ENCODE measurements around the gene ACOT7.
"Not testable (repeated sequence)": the region's sequence is repeated elsewhere in the genome, so short reads cannot be mapped to it uniquely, and the experiment has no call there.

Gene ACOT7

DNA sequence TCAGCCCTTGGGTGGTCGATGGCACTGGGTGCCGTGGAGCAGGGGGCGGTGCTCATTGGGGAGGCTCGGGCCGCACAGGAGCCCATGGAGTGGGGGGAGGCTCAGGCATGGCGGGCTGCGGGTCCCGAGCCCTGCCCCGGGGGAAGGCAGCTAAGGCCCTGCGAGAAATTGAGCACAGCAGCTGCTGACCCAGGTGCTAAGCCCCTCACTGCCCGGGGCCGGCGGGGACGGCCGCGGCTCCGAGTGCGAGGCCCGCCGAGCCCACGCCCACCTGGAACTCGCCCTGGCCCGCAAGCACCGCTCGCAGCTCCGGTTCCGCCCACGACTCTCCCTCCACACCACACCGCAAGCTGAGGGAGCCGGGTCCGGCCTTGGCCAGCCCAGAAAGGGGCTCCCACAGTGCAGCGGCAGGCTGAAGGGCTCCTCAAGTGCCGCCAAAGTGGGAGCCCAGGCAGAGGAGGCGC lies 2.2 kb upstream of the ACOT7 start:
- not testable (repeated sequence) for FAIRE-seq

DNA sequence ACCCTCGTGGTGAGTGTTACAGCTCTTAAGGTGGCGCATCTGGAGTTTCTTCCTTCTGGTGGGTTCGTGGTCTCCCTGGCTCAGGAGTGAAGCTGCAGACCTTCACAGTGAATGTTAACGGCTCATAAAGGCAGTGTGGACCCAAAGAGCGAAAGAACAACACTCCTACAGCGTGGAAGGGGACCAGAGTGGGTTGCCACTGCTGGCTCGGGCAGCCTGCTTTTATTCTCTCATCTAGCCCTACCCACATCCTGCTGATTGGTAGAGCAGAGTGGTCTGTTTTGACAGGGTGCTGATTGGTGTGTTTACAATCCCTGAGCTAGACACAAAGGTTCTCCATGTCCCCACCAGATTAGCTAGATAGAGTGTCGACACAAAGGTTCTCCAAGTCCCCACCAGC lies 1.6 kb upstream of the ACOT7 start:
- not testable (repeated sequence) for FAIRE-seq

DNA sequence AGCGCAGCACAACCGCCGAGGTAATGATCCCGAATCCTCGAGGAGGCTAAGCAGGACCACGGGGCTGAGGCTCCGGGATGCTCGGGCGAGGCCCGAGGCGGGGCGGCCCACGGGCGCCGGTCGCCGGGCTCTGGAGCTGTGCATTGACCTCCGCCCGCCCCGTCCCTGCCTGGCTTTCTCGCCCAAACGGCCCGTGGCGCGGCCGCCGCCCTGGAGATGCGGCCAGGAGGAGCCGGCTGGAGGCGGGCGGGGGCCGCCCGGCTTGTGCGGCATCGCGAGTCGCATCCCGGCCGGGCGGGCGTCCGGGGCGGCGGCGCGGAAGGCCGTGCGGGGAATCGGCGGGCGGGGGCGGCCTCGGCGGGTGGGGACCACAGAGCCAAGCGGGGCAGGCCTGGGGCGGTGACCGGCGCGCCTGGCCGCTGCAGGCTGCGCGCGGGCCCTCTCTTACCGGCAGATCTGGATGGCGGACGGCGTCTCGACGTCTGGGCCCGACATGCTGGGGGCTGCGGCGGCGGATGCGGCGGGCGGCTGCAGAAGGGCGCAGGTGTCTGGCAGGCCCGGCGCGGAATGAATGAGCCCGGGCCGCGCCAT lies 663 bp downstream of the ACOT7 start:
- FAIRE-seq, result no peak

DNA sequence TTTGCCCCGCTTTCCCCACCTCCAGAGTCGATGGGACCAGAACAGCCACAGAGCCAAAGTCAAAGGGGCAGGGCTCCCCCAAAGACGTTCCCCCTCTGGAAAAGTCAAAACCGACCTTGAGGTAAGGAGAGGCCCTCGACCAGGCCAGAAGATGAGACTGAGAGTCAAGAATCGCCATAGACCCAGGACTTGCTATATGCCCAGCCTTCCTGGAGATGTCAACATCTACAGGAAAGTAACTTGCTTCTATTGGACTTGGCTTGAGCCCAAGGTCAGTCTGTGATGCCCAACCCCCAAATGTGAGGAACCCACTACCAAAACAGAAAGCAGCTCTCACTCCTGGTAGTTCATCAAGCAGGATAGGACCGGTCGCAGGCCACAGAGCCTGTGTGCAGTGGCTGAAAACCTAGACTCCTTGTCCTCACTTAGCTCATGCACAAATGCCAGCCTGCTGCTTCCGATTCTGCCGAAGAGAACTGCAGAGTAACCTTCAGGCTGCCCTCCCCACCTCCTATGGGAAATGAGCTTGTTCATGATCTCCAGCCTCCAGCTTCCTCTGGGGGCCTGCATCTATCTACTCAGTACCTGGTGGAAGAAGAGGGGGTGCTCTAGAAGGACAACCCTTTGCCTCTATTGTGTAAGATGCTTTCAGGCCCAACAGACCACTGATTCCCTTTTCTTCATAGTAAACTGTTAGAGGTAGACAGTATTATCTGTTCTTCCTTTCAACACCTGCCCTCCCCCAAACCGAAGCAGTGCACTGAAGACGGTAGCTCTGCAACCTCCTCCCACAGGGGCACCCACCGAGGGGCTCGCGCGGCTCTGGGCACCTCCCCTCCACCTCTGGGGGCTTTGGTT lies 1.4 kb downstream of the ACOT7 start:
- FAIRE-seq, result no peak

DNA sequence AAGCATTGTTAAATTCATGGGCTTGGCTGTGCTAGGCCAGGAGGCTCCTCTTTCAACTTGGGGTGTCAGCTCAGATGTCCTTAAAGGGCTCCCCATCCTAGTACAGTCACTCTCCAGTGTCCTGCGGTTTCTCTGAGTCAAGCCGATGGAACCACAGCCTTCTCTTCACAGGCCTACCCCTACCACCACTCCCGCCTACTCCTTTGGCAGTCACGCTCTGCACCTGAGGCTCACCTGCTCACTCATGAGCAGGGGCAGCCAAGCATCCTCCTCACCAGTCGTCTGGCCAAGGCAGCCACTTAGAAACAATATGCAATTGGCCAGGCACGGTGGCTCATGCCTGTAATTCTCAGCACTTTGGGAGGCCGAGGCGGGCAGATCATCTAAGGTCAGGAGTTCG lies 3.6 kb downstream of the ACOT7 start:
- no peak for FAIRE-seq

DNA sequence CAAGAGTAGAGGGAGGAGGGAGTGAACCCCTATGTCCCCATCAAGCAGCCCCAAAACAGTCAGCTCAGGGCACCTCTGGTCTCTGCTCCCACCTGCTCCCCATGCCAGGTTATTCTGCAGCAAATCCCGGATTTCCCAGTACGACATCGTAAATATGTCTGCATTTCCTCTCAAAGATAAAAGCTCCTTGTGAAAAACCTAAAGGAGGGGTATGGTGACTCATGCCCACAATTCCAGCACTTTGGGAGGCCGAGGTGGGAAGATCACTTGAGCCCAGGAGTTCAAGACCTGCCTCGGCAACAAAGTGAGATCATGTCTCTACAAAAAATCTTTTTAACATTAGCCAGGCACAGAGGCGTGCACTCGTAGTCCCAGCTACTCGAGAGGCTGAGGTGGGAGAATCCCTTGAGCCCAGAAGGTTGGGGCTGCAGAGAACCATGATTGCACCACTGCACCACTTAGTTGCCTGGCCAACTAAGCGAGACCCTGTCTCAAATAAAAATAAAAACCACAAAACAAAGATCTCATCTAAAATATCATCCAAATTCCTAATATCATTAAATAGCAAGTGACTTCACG lies 7.1 kb downstream of the ACOT7 start:
- no peak for FAIRE-seq

DNA sequence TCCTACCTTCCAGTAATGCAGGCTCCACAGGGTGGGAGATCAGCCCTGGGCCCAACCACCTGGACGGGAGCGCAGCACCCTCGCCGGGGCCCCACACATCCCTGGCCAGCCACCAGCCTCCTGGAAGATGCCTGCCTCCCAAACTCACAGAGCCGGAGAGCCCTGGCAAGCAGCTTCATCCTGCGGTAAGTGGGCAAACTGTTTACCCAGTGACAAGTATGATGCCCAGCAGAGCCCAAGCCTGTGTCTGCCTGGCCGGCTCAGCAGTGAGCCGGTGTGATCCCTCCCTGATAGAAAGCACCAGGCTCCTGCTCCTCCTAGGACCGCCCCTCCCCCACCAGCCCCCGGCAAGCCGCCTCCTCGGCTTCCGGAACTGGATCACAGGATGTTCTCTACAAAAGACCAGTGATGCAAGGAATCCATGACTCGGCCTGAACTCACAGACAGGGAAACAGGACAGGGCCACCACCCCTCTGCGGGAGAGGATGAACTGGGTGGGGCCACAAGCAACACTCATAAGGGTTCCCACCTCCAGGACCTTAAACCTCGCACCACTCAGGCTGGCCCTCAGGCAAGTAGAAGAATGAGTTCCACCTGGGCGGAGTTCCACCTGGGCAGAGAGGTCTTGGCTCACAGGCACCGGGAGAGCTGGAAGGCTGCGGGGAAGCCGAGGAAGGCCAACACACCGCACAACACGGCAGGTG lies 7.9 kb downstream of the ACOT7 start:
- FAIRE-seq, result no peak

DNA sequence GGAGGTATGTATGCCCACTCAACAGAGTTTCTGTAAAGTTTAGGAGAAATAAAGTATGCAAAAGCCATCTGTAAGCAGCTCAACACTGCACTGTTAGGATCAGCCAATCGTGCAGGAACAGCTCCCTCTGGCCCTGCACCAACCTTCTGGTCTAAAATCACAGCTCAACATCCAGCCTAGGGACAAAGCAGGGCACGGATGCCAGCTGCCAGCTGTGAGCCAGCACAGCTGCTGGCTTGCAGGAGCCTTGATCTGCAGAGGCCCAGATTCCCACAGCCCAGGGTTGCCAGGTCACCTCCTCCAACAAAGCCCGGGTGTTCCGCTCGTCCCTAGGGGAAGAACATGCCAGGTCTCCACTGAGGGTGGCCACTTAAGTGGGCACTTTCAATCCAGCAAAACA lies 8.6 kb downstream of the ACOT7 start:
- no peak for FAIRE-seq

DNA sequence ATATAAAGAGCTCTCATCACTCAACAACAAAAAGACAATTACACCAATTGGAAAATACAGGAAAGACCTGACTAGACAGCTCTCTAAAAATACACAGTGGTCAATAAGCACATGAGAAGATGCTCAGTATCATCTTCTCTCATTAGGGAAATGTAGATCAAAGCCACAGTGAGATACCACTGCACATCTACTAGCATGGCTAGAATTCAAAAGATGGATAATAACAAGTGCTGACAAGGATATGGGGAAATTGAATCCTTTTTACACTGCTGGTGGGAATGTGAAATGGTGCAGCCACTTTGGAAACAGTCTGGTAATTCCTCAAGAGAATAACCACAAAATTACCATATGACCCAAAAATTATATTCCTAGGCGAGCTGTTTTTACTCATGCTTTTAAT lies 9.4 kb downstream of the ACOT7 start:
- no peak for FAIRE-seq

DNA sequence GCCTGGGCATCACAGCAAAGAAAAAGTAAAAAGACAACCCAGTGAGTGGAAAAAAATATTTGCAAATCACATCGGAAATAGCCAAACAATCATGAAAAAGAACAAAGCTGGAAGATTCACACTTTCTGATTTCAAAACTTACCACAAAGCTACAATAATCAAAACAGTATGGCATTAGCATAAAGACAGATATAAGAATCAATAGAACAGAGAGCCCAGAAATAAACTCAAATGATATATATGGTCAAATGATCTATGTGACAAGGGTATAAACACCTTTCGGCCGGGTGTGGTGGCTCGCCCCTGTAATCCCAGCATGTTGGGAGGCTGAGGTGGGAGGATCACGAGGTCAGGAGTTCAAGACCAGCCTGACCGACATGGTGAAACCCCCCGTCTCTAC lies 13.5 kb downstream of the ACOT7 start:
- no peak for FAIRE-seq

DNA sequence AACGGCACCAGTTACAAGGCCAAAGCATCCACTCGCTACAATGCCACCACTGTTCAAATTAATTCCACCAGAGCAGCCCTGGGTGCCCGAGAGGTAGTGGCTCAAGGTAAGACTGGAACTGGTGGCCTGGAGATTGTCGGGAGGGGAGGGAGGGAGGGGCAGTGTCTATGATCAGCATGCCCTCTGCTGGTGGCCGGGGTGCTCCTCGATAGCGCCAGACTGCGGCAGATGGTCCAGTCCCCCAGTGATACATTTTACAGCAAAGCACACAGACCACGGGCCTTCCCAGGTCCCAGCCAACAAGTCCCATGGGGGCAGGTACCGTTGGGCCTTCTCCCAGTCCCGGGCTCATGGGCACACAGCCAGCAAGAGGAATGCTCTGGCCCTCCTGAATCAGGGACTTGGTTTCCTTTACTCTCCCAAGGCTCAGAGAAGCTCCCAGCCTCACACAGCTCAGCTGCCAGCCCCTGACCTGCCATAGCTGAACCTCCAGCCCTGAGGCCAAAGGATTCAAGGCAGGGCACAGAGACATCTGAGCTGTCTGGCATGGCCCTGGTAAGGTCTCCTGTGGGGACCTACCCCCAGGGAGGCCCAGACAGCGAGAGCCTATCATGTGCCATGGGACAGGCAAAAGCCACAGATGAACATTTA lies 15.3 kb downstream of the ACOT7 start:
- FAIRE-seq, result no peak

DNA sequence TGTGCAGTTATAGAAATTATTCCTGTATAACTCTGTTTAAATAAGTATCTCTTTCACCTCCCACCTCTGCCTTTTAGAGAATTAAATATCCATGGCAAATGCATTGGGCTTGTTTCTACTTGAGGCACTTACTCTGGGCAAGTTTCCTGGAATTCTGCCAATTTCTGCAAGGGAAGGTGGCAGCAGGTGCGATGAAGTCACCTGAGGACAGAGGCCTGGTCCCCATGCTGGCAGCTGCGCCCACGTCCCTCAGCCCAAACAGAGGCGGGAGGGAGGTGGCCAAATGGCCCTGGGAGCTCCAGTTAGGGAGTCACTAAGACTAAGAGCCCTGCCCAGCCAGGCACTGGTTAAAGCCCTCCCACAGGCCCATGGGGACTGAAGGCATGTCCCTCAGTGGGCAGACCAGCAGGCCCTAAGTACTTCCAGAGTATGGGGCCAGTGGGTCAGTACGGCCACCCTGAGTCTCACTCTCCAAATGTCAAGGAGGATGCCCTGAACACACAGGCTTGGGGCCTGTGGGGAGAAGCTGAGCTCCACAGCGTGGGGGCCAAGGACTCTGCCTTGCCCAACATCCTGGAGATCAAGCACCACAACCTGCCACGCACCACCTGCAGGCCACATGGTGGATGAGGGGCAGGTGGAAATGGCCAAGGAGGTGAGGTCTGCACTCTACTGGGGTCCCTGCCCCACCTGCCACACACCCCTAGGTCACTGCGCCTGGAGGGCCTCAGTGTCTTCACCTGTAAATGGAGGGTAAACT lies 19.4 kb downstream of the ACOT7 start:
- FAIRE-seq, result no peak

DNA sequence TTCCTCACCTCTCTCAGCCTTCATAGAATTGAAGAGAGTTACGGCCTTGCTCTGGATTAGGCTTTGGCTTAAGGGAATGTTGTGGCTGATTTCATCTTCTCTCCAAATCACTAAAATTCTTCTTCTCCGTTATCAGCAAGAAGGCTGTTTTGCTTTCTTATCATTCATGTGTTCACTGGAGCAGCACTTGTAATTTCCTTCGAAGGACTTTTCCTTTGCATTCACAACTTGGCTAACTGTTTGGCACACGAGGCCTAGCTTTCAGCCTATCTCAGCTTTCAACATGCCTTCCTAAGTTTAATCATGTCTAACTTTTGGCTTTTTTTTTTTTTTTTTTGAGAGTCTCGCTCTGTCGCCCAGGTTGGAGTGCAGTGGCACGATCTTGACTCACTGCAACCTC lies 21.3 kb downstream of the ACOT7 start:
- FAIRE-seq, result not testable (repeated sequence)

DNA sequence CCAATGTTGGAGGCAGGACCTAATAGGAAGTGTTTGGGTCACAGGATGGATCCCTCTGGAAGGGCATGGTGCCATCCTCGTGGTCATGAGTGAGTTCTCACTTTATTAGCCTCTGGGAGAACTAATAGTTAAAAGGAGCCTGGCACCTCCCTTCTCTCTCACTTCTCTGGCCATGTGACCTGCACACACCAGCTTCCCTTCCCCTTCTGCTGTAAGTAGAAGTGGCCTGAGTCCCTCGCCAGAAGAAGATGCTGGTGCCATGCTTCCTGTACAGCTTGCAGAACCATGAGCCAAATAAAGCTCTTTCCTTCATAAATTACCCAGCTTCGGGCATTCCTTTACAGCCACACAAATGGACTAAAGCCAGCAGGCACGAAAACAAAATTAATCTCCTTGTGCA lies 23.6 kb downstream of the ACOT7 start:
- FAIRE-seq, result no peak

DNA sequence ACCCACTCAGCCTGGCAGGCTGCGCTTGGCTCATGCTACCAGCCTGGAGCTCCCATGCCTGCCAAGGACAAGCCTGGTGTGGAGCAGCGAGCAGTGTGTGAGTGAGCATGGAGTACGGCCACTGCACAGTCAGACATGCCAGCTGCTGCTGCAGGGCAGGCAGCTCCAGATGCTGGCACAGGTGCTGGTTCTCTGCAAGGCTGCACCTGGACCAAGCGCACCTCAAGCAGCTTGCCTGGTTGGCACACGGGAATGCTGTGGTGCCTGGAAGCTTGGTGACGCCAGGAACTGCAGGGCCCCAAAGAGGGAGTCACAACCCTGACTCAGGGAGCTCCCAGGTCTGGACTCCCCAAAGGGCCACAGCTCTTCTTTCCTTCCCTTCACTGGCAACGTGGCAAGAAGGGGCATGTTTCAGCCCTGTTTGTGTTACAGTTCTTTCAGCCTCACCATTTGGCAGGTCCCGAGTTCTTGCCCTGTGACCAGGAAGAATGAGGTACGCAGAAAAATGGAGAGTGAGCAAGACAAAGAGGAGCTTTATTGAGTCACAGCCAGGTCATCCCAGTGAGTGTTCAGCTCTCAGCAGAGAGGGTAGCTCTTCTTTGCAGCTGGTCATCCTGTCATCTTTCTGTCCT lies 26.1 kb downstream of the ACOT7 start:
- no peak for FAIRE-seq

DNA sequence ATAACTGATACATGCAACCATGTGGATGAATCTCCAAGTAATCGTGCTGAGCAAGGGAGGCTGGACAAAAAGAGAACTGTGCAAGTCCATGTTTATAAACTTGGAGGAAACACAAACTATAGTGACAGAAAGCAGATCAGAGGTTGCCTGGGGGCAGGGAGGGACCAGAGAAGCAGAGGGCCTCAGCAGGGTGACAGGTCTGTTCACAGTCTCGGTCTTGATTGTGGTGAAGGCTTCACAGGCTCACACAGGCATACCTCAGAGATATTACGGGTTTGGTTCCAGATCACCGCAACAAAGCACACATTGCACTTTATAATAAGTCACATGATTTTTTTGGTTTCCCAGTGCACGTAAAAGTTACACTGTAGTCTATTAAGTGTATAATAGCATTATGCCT lies 28.5 kb downstream of the ACOT7 start:
- FAIRE-seq, result no peak

DNA sequence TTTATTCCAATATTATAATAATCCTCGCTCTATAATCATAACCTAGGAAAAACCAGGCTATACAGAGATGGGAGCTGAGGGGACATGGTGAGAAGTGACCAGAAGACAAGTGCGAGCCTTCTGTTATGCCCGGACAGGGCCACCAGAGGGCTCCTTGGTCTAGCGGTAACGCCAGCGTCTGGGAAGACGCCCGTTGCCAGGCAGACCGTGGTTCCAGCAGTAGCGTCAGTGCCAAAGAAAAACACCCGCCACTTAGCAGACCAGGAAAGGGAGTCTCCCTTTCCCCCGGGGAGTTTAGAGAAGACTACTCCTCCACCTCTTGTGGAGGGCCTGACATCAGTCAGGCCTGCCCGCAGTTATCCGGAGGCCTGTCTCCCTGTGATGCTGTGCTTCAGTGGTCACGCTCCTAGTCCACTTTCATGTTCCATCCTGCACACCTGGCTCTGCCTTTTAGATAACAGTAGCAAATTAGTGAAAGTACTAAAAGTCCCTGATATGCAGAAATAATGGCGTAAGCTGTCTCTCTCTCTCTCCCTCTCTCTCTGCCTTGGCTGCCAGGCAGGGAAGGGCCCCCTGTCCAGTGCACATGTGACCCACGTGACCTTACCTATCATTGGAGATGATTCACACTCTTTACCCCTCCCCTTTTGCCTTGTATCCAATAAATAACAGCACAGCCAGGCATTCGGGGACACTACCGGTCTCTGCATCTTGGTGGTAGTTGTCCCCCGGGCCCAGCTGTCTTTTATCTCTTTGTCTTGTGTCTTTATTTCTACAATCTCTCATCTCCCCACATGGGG lies 30.3 kb downstream of the ACOT7 start:
- not testable (repeated sequence) for FAIRE-seq

DNA sequence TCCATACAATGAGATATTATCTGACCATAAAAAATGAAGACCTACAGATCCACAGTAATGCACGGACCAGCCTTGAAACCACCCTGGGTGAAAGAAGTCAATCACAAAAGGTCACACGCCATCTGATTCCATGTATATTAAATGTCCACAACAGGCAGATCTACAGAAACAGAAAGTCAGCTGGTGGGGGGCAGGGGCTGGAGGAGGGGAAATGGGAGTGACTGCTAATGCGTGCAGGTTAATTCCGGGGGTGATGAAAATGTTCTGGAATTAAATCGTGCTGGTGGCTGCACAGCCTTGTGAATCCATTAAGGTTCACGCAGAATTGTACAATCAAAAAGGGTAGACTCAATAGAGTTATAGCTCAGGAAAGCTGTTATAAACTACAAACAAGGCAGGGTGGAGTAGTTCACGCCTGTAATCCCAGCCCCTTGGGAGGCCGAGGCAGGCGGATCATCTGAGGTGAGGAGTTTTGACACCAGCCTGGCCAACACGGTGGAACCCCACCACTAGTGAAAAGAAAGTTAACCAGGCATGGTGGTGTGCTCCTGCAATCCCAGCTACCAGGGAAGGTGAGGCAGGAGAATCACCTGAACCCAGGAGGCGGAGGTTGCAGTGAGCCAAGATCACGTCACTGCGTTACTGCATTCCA lies 32.3 kb downstream of the ACOT7 start:
- no peak for FAIRE-seq

DNA sequence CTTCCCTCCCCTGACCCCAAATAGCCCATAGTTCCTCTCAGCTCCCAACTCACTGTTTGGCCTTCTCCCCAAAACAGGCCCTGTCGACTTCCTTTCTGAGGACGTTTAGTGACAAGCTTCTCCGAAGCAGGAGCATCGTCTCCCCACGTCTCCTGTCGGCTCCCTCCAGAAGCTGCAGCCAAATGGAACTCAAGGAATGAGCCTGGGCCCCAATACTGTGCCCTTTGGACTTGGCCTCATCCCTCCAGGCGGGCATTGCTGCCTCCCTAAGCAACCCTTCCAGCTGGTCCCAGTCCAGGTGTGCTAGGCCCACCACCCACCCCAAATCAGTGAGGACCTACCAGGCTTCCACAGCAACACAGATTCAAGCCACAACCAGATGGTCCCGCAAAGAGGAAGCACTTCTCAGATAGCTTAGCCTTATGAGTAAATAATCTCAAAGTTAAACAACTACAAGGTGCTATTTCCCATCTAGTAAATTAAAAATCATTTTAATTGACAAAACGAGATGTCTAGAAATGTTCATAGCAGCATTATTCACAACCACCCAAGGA lies 33.0 kb downstream of the ACOT7 start:
- no peak for FAIRE-seq

DNA sequence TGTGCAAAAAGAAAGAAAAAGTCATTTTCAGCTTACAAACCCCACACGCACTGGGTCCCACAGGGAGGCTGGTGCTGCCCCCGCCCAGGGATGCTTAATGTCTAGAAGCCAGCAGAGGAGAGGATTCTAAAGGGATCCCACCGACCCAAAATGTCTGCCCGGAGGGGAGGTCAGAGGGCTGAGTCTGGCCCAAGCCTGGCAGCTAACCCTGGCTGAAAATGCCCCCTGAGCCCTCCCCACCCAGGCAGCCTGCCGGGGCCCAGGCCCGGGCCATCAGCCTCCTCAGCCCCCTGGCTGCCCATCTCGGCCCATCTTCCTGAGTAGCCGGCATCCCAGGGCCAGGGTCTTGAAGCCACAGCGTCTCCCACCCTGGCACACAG lies 33.5 kb downstream of the ACOT7 start:
- no peak for FAIRE-seq

Data from colon (tissue), 2 donors.